HG03175 (cell line): ENCODE measurements around the gene DOK3.

ENCODE experiments used
- ATAC-seq: cut with Tn5 transposase; IDR thresholded peaks from one replicate; pipeline ENCODE4 v1.9.1; 2021; ENCODE audit warnings: mild to moderate bottlenecking, moderate library complexity; ENCODE audit not compliant: unreplicated experiment

Gene DOK3

DNA sequence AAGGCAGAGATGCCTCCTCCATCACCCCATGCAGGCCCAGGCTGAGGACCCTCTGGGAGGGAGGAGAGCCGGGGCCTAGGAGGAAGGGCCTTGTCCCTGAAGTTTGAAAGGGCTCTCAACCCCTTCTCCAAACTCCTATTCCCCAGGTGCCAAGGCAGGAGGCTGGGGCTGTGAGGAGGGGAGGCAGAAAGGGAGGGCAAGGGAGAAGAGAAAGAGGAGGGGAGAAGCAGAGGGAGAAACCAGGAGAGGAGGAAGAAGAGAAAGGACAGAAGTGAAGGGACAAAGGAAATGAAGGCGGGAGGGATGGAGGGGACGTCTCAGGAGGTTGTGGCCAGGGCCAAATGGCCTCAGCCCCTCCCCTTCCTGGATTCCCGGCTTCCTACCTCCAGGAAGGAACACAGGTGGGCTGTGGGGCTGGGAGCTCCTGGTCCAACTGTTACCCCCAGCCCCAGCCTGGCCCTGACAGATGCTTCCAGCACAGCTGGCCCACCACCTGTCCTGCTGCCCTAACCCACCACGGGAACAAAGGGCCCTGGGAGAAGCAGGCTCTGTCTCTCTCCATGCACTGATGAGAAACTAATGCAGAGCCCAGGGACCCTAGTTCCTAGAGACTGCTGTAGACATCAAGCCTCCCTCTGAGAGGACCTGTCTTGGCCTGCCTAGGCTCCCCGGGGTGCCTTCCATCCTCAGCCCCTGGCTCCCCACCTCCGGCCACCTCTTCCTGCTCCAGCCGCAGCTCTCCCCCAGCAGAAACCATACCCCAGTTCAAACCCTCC is 39.7 kb downstream of the DOK3 start:
- no peak for ATAC-seq

- ATAC-seq, result no peak
These were observed 40.7 kb downstream of the DOK3 start for GRCh38 chr5:177468685-177469628.

DNA sequence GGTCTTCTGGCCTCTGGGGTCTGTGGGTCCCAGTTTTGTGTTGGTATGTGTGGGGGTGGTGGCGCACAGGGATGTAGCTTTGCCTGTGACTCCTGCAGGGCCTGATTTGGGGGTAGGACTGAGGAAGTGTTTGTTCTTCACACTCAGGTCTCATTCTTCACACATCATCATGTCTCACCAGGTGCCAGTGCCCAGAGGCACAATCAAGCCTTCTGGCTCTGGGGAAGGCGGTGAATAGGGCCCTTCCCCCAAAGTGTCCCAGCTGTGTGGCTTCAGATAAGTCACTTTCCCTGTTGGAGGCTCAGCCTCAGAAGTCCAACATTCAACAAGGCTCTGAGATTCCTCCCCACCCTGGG is 41.3 kb downstream of the DOK3 start:
- no peak for ATAC-seq

DNA sequence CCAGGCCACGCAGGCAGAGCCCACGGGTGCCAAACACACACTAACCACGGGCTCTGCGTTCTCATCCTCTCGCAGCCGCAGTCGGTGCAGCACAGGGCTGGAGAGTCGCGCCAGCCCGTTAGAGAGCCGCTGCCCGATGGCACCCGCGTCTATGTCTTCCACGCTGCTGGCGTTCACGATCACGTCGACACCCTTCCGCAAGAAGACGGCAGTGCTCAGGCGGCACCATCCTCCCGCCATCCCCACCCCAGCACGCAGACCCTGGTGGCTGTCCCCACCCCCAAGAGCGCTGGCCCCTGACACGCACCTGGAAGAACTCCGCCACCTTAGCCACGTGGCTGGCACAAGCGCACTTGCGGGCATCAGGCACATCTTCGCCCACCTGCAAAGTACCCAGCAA is 42.2 kb downstream of the DOK3 start:
- no peak for ATAC-seq

DNA sequence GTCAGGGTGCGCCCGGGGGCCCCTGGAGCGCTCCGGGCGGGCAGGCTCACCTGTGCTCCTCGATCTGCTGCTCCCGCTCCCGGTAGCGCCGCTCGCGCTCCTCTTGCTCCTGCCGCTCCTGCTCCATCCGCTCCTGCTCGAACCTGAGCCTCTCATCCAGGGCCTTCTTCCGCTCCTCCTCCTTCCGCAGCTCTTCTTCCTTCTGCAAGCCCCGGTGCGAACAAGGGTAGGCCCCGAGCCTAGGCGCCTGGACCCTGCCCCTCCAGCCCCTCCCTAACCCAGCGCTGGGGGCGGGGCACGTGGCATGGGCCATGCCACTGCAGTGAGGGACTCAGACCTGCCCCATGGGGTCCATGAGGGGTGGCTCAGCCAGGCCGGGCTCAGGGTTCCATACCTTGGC is 42.8 kb downstream of the DOK3 start:
- ATAC-seq, result no peak

DNA sequence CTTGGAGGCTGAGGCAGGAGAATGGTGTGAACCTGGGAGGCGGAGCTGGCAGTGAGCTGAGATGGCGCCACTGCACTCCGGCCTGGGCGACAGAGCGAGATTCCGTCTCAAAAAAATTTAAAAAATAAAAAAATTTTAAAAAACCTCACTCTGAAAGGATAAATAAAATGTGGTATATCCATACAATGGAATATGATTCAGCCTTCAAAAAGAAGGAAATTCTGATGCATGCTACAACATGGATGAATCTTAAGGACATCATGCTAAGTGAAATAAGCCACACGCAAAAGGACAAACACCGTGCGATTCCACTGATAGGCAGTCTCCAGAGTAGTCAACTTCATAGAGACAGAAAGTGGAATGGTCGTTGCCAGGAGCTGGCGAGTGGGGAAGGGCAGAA is 44.6 kb downstream of the DOK3 start:
- no peak for ATAC-seq

DNA sequence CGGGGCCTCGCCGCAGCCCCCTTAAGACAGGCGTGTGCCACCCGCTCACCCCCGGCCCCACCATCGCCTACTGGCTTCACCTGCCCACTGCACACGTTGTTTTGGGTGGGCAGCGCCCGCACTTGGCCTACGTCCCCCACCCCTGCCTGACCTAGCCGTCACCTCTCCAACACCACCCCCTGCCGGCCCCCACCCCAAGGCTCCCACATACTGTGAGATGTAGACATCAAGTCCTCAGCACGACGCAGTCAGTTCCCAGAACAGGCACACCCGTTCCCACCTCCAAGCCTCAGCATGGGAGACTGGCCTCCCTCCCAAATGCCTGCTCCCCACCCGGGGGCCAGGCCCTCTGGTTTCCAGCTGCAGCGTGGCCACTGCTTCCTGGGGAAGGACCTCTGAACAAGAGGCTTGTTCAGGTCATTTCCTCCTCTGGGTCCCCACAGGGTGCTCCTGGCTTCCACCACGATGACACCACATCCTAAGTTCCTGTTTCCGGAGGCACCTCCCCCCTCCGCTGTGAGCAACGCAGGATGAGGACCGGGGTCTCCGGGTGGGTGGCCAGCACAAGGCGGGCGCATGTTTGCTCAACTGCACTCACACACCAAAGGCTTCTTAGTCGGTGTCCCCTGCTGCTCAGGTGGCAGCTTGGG is 47.5 kb downstream of the DOK3 start:
- ATAC-seq, result no peak

DNA sequence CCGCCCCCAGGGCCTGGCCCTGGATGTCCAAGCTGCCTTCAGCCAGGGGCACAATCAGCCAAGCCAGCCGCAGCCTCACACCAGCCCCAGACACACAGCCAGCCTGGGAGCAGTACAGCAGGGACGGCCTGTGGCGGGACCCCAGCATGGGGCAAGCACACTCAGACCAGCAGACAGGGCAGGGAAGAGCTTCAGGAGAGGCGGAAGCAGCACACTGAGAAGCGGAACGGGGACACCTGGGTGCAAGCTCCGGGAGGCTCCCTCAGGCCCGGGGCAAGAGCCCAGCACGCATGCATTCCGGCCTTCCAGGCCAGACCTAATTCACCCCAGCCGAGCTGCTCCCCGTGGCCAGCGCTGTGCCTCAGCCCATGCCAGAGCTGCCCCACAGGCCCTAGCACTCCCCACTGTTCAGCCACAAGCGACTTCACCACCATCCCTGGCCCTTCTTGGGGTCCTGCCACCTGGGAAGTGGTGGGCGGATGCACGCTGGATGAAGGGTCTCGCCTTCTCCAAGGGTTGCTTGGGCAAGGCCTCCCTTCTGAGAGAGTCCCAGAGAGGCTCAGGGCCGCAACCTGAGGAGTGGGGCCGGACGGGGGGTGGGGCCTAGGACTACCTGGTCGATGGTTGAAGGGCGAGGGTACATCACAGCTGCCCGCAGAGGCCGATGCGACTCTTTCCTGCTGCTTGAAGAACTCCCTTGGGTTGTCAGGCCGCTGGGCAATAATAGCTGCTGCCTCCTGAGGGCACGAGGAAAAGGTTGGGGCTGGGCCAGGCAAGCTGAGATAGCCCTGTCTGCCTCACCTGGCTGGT is 49.6 kb downstream of the DOK3 start:
- ATAC-seq, result no peak

- no peak for ATAC-seq
These were observed 50.3 kb downstream of the DOK3 start for GRCh38 chr5:177459357-177459756.

GRCh38 chr5:177458912-177459350 is 50.7 kb downstream of the DOK3 start:
- no peak for ATAC-seq

GRCh38 chr5:177457852-177458681 is 51.6 kb downstream of the DOK3 start:
- ATAC-seq, result no peak

- peak; percentile 53 for ATAC-seq
These were observed 52.4 kb downstream of the DOK3 start for GRCh38 chr5:177456976-177457851.

- ATAC-seq, result no peak
These were observed 53.0 kb downstream of the DOK3 start for GRCh38 chr5:177456591-177456964.

- ATAC-seq, result peak; percentile 22
These were observed 53.7 kb downstream of the DOK3 start for GRCh38 chr5:177455661-177456590.

DNA sequence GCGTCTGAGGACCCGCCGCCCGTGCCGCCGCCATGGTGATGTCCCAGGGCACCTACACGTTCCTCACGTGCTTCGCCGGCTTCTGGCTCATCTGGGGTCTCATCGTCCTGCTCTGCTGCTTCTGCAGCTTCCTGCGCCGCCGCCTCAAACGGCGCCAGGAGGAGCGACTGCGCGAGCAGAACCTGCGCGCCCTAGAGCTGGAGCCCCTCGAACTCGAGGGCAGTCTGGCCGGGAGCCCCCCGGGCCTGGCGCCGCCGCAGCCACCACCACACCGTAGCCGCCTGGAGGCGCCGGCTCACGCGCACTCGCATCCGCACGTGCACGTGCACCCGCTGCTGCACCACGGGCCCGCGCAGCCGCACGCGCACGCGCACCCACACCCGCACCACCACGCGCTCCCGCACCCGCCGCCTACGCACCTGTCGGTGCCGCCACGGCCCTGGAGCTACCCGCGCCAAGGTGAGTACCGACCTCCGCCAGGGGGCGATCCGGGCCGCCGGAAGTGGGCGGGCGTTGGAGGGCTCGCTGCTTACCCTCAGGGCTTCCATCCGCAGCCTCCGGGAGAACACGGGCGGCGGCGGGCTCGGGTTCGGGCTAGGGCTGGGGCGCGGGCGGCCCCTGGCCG is 54.5 kb downstream of the DOK3 start:
- peak; percentile 46 for ATAC-seq

DNA sequence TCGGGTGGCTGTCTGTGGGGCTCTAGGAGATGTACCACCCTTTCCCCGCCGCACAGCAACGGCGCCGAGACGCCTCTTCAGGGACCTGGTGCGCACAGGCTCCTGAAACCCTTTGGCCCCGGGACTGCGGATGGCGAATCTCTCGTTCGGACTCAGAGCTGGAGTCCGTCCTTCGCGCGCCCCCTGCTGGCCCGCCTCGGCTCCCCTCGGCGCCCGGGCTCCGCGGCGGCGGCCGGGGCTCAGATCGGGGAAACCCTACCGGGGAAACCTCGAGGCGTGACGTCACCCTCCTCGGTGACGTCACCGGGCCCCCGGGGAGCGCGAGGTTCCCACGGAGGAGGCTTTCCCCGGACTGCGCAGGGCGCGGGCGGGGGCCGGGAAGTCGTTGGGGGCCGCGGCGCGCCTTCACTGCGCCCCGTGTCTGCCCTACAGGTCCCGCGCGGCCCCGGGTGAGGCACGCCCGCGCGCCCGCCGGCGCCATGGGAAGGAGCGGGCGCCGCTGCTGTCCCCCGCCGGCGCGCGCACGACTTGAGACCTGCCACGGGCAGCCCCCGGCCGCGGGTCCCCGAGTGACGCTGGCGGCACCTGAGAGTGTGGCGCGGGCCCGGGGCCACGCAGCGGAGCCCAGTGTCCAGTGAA is 55.1 kb downstream of the DOK3 start:
- ATAC-seq, result peak; percentile 50

DNA sequence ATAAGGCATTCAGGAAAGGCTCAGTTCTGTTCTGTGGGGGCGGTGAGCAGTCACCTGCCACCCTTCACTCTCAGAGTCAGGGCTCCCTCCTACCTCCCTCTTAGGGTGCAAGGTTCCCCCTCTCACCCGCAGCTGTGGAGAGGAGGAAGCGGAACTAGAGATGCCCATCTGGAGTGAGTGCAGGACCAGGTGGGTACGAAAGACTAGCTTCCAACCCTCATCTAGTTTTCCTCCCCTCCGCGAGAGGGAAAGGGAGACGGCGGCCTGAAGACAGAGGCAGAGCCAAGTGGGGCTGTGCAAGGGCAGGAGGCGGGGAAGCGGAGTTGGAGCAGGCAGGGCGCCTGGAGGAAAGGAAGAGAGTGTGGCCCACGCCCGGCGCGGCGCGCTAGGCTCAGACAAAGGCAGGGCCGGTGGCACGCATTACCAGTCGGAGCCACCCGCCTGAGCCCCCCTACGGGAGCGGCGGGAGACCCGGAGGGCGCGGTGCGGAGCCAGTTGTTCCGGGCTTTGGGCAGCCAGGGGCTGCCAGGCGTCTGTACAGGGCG is 55.7 kb downstream of the DOK3 start:
- peak; percentile 2 for ATAC-seq
